CD14-positive monocyte (primary cell): ENCODE results near the gene SKIC2. TPM values are rescaled to one million over a fixed set of nuclear protein-coding genes. Genes with fewer than 3 reads are reported as not detected.
A peak's percentile ranks its signal among the peaks of the same experiment; 100 is the strongest.

ENCODE experiments used
- DNase-seq, 3 donors: peaks; one replicate each; pipeline ENCODE4 v3.0.0-alpha.2; 2011 to 2022
- H2AFZ ChIP-seq: 2 replicates; pipeline ENCODE4 v1.6.0; 2012; ENCODE audit warnings: mild to moderate bottlenecking, low read depth, low read length, inconsistent platforms; ENCODE audit not compliant: insufficient read depth, poor library complexity, severe bottlenecking
- H3K27ac ChIP-seq, 2 donors: 1 replicate in 1 of 2; 2 replicates in 1 of 2; pipeline ENCODE4 v1.5.1; 2012 to 2013; ENCODE audit warnings: low read length in 2 of 2, control low read depth in 1 of 2, inconsistent platforms in 1 of 2, low read depth in 1 of 2, mild to moderate bottlenecking in 1 of 2
- H3K27me3 ChIP-seq, 2 donors: one replicate each; pipeline versions ENCODE4 v1.6.0 to v1.6.1; 2011 to 2013; ENCODE audit warnings: low read length in 2 of 2; ENCODE audit not compliant: control insufficient read depth in 2 of 2, insufficient read depth in 2 of 2
- H3K36me3 ChIP-seq, 2 donors: replicated peaks in 1 of 2; 1 replicate in 1 of 2; 2 replicates in 1 of 2; pipeline versions ENCODE4 v1.5.1 to v1.6.1; 2012 to 2013; ENCODE audit warnings: low read length in 2 of 2, control low read depth in 1 of 2, inconsistent platforms in 1 of 2, mild to moderate bottlenecking in 1 of 2; ENCODE audit not compliant: insufficient read depth in 2 of 2, control insufficient read depth in 1 of 2
- H3K4me1 ChIP-seq, 2 donors: 1 replicate in 1 of 2; 2 replicates in 1 of 2; pipeline versions ENCODE4 v1.5.1 to v1.6.1; 2012 to 2013; ENCODE audit warnings: low read length in 2 of 2, control low read depth in 1 of 2, inconsistent platforms in 1 of 2, mild to moderate bottlenecking in 1 of 2, moderate library complexity in 1 of 2; ENCODE audit not compliant: insufficient read depth in 2 of 2, control insufficient read depth in 1 of 2
- H3K4me2 ChIP-seq: replicated peaks from 2 replicates; pipeline ENCODE3; 2012; ENCODE audit warnings: low read length, moderate library complexity, mild to moderate bottlenecking; ENCODE audit not compliant: poor library complexity, severe bottlenecking; ENCODE audit errors: extremely low read depth
- H3K4me3 ChIP-seq, 3 experiments: fragments of 200-600 bp in 1 of 3; sonication (generic) in 1 of 3; replicated peaks in 1 of 3; 1 replicate in 2 of 3; 2 replicates in 1 of 3; pipeline ENCODE4 v1.5.1; 2011 to 2013; ENCODE audit warnings: low read length in 3 of 3, mild to moderate bottlenecking in 3 of 3, control low read depth in 2 of 3, low read depth in 2 of 3, inconsistent platforms in 1 of 3, moderate library complexity in 1 of 3
- H3K79me2 ChIP-seq: 2 replicates; pipeline ENCODE4 v1.6.0; 2012; ENCODE audit warnings: mild to moderate bottlenecking, control low read depth, inconsistent platforms, low read length, moderate library complexity; ENCODE audit not compliant: insufficient read depth
- H3K9ac ChIP-seq: 2 replicates; pipeline ENCODE4 v1.6.0; 2017; ENCODE audit warnings: low read length, mild to moderate bottlenecking; ENCODE audit not compliant: insufficient read depth, poor library complexity, severe bottlenecking
- H3K9me3 ChIP-seq, 2 donors: replicated peaks in 1 of 2; 1 replicate in 1 of 2; 2 replicates in 1 of 2; pipeline versions ENCODE4 v1.5.1 to v1.6.1; 2012 to 2013; ENCODE audit warnings: low read length in 2 of 2, control low read depth in 1 of 2; ENCODE audit not compliant: control insufficient read depth in 1 of 2, insufficient read depth in 1 of 2
- H4K20me1 ChIP-seq: 2 replicates; pipeline ENCODE4 v1.6.0; 2012; ENCODE audit warnings: mild to moderate bottlenecking, low read length, control low read depth, moderate library complexity; ENCODE audit not compliant: insufficient read depth
- H3K27ac Mint-ChIP-seq, 7 donors: one replicate each; pipeline ENCODE4 v1.8.0; 2020; ENCODE audit warnings: mild to moderate bottlenecking in 7 of 7, mixed read lengths in 7 of 7, moderate library complexity in 6 of 7, inconsistent platforms in 2 of 7
- H3K27me3 Mint-ChIP-seq, 3 donors: one replicate each; pipeline ENCODE4 v1.8.0; 2021 to 2022; ENCODE audit warnings: low read depth in 3 of 3, mild to moderate bottlenecking in 3 of 3, mixed read lengths in 3 of 3, moderate library complexity in 3 of 3, inconsistent platforms in 1 of 3
- H3K36me3 Mint-ChIP-seq, 2 donors: one replicate each; pipeline ENCODE4 v1.8.0; 2020; ENCODE audit warnings: mixed read lengths in 2 of 2, inconsistent platforms in 1 of 2, mild to moderate bottlenecking in 1 of 2
- H3K4me1 Mint-ChIP-seq: one replicate; pipeline ENCODE4 v1.8.0; 2020; ENCODE audit warnings: mild to moderate bottlenecking, mixed read lengths
- H3K4me3 Mint-ChIP-seq, 2 donors: one replicate each; pipeline ENCODE4 v1.8.0; 2020; ENCODE audit warnings: mild to moderate bottlenecking in 2 of 2, mixed read lengths in 2 of 2, moderate library complexity in 1 of 2
- H3K9me3 Mint-ChIP-seq, 7 donors: one replicate each; pipeline ENCODE4 v1.8.0; 2020 to 2022; ENCODE audit warnings: mixed read lengths in 7 of 7, mild to moderate bottlenecking in 6 of 7, moderate library complexity in 6 of 7, inconsistent platforms in 2 of 7
- WGBS: methylation state at CpG from one replicate; pipeline ENCODE4 v1.1.5; 2013; ENCODE audit warnings: missing lambda C conversion rate; ENCODE audit not compliant: insufficient coverage; 5-methylcytosine and 5-hydroxymethylcytosine counted together
- intact Hi-C, 2 donors: fragments of 100-400 bp; cut with micrococcal nuclease; formaldehyde crosslinking; loops; one replicate each; pipeline versions ENCODE4 v1.15.0 to v1.15.1; 2023
- polyA plus RNA-seq, 3 donors: library from polyadenylated mRNA; depleted of rRNA in 1 of 3; unstranded in 2 of 3; stranded (reverse) in 1 of 3; fragments of 300-500 nt in 2 of 3; fragments of >200 nt in 1 of 3; fragmentation: Illumina TruSeq in 2 of 3; gene quantifications; 1 replicate in 2 of 3; 2 replicates in 1 of 3; pipeline ENCODE4 v1.2.3, GENCODE V29; 2012 to 2021
- TF ChIP-seq, protein P1 (sequence below): fragments of 200-600 bp; IDR thresholded peaks from one replicate; pipeline ENCODE4 v1.8.0; 2022; ENCODE audit warnings: antibody characterized with exemption, mild to moderate bottlenecking

SKIC2 gene
- polyA plus RNA-seq, 3 donors: 13.2 to 72.1 (median 13.2) TPM

DNA sequence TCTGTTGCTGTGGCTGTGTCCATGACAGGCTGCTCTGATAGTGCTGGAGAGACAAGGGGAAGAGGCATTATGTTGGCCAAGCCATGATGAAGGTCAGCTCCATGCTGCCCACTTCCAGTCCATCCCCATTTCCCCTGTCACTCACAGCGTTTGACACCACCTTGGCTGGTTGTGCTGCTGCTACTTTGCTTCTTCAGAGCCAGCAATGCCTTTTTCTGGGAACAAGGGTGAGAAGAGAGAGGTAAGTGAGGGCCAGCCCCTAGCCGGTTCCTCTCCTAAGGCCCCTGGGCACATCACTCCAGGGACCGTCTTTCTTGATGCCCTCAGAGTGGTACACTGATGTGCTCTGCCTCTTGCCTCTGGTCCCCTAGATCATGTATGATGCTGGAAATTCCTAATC is 2.2 kb upstream of the SKIC2 start:
- Histone ChIP-seq H3K36me3 (peaks cover 64 to 76% of the 10 kb centered on the region in 2 donors), H3K79me2 (peaks cover 26% of the 10 kb centered on the region), H3K27ac (peak overlapping the region in 1 of 2 donors; percentile 4), H3K4me3 (no peak overlapping the region), H3K27me3 (no peaks in the 10 kb centered on the region), H3K4me2 (no peak overlapping the region), H4K20me1 (no peaks in the 10 kb centered on the region), H2AFZ (no peak overlapping the region), H3K9me3 (no peaks in the 10 kb centered on the region), H3K9ac (no peak overlapping the region), H3K4me1 (peaks cover 17 to 22% of the 10 kb centered on the region in 2 donors)
- no peaks in the 10 kb centered on the region for H3K9me3 Mint-ChIP-seq
- DNase-seq: no peak
- no peak overlapping the region for H3K4me3 Mint-ChIP-seq
- intact Hi-C loops: loop anchor here (5.0 to 10.0 kb wide), 4 partner anchors 59 to 412 kb away; partner anchors contain the start of genes ATP6V1G2 (in 1 of the 2), CSNK2B (in 1 of the 2), DDX39B (in 1 of the 2) and EHMT2 (in 1 of the 2)
- TF ChIP-seq, protein P1, sequence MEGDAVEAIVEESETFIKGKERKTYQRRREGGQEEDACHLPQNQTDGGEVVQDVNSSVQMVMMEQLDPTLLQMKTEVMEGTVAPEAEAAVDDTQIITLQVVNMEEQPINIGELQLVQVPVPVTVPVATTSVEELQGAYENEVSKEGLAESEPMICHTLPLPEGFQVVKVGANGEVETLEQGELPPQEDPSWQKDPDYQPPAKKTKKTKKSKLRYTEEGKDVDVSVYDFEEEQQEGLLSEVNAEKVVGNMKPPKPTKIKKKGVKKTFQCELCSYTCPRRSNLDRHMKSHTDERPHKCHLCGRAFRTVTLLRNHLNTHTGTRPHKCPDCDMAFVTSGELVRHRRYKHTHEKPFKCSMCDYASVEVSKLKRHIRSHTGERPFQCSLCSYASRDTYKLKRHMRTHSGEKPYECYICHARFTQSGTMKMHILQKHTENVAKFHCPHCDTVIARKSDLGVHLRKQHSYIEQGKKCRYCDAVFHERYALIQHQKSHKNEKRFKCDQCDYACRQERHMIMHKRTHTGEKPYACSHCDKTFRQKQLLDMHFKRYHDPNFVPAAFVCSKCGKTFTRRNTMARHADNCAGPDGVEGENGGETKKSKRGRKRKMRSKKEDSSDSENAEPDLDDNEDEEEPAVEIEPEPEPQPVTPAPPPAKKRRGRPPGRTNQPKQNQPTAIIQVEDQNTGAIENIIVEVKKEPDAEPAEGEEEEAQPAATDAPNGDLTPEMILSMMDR: no peak
- H3K27ac Mint-ChIP-seq: peak overlapping the region in 3 of 7 donors; percentile 32 to 67 (median 55)
- peaks cover 26% of the 10 kb centered on the region for H3K4me1 Mint-ChIP-seq
- WGBS: no CpG with 5 or more reads among the region's 3 CpGs
- H3K36me3 Mint-ChIP-seq: peaks cover 64 to 70% of the 10 kb centered on the region in 2 donors
- no peaks in the 10 kb centered on the region for H3K27me3 Mint-ChIP-seq

DNA sequence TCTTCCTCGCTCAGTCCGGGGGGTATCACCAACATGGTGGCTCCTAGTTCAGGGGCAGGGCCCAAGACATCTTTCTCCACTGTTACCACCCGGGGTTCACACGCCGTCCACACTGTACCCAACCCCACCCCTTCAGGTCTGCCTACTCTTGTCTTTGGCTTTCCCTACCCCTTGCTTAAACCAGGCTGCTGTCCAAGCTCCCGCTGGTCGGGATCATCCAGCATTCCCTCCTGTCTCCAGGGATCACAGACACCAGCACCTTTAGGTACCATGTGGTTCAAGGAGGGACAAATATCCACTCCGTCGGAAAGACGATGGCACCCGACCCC is 599 bp upstream of the SKIC2 start:
- DNase-seq: no peak
- TF ChIP-seq, protein P1: no peak
- intact Hi-C loops: loop anchor here (5.0 to 10.0 kb wide), 4 partner anchors 61 to 414 kb away; partner anchors contain the start of genes ATP6V1G2 (in 1 of the 2), CSNK2B (in 1 of the 2), DDX39B (in 1 of the 2) and EHMT2 (in 1 of the 2)
- 11% methylated on average over 9 of the region's 11 CpGs for WGBS
- H3K9me3 ChIP-seq: no peaks in the 10 kb centered on the region
- H2AFZ ChIP-seq: peak overlapping the region; percentile 98
- Mint-ChIP-seq H3K4me1 (peaks cover 22% of the 10 kb centered on the region), H3K4me3 (peak overlapping the region; percentile 91 to 97), H3K9me3 (no peaks in the 10 kb centered on the region), H3K27me3 (no peaks in the 10 kb centered on the region), H3K36me3 (peaks cover 71 to 74% of the 10 kb centered on the region in 2 donors), H3K27ac (peak overlapping the region; percentile 96 to 99 (median 97))
- peaks cover 17 to 22% of the 10 kb centered on the region in 2 donors for H3K4me1 ChIP-seq
- H3K36me3 ChIP-seq: peaks cover 64 to 76% of the 10 kb centered on the region in 2 donors
- no peaks in the 10 kb centered on the region for H3K27me3 ChIP-seq
- peak overlapping the region; percentile 96 for H3K4me2 ChIP-seq
- H3K9ac ChIP-seq: peak overlapping the region; percentile 96
- H3K79me2 ChIP-seq: peaks cover 26% of the 10 kb centered on the region
- H3K27ac ChIP-seq: peak overlapping the region; percentile 79 to 99
- H4K20me1 ChIP-seq: no peaks in the 10 kb centered on the region
- H3K4me3 ChIP-seq: peak overlapping the region; percentile 91 to 100 (median 93)
